ENCODE results near the gene MPIG6B. TPM values are rescaled to one million over a fixed set of nuclear protein-coding genes. Genes with fewer than 3 reads are reported as not detected.
A peak's percentile ranks its signal among the peaks of the same experiment; 100 is the strongest.

Gene MPIG6B
- polyA plus RNA-seq, 1 donor (not counting 4 experiments of a cell fraction or from before 2014, with no cell fraction given), result 0.10 TPM

GRCh38 chr6:31719001-31719400 is 4.2 kb upstream of the MPIG6B start:
- Histone ChIP-seq H3K4me3 (ENCODE audit: control insufficient read depth in 2 of 3, extremely low read depth in 1 of 3, insufficient read depth in 2 of 3, low read depth in 1 of 3, low read length in 3 of 3) (peak overlapping the region in 1 of 3 experiments; percentile 49), H3K4me1 (ENCODE audit: control insufficient read depth, extremely low read depth, insufficient read depth, low read length) (peaks cover 31% of the 10 kb centered on the region)
- no peak for FAIRE-seq

GRCh38 chr6:31720196-31720770 is 2.9 kb upstream of the MPIG6B start:
- H2AFZ ChIP-seq (ENCODE audit: control insufficient read depth, low read length), result peak overlapping the region; percentile 22
- H3K9me3 ChIP-seq (ENCODE audit: control insufficient read depth, low read depth, low read length), result no peaks in the 10 kb centered on the region
- no peak overlapping the region for H3K27ac ChIP-seq (ENCODE audit: control insufficient read depth, insufficient read depth, low read length)
- H3K79me2 ChIP-seq (ENCODE audit: control insufficient read depth, insufficient read depth, low read length), result no peaks in the 10 kb centered on the region
- dilution Hi-C loops (cut with MboI; ENCODE audit: extremely low pct_ligation_motif_present, low sequenced_read_pairs), result no loop called here
- H3K4me3 ChIP-seq (ENCODE audit: control insufficient read depth in 2 of 3, extremely low read depth in 1 of 3, insufficient read depth in 2 of 3, low read depth in 1 of 3, low read length in 3 of 3), result peak overlapping the region in 1 of 3 experiments; percentile 13
- peak; percentile 23 for FAIRE-seq
- TF ChIP-seq CTCF (optimal IDR thresholded peaks at IDR 0.05 in 1 of 3, IDR thresholded peaks at IDR 0.05 in 1 of 3, conservative IDR thresholded peaks at IDR 0.05 in 1 of 3; ENCODE audit: extremely low read depth in 1 of 3, insufficient read depth in 2 of 3, low read length in 3 of 3) (no peak), EZH2 (IDR thresholded peaks at IDR 0.05; ENCODE audit: low read length) (no peak)
- no peaks in the 10 kb centered on the region for H3K27me3 ChIP-seq (ENCODE audit: control insufficient read depth, extremely low read depth, insufficient read depth, low read length)
- no peak for DNase-seq (ENCODE audit: low read depth, low spot score)
- no peak overlapping the region for H3K9ac ChIP-seq (ENCODE audit: control insufficient read depth, extremely low read depth, insufficient read depth, low read length)
- peaks cover 0 to 4% of the 10 kb centered on the region in 2 experiments for H3K36me3 ChIP-seq (ENCODE audit: control insufficient read depth in 2 of 2, extremely low read depth in 1 of 2, insufficient read depth in 2 of 2, low read length in 2 of 2)
- H3K4me1 ChIP-seq (ENCODE audit: control insufficient read depth, extremely low read depth, insufficient read depth, low read length), result peaks cover 31% of the 10 kb centered on the region
- H4K20me1 ChIP-seq (ENCODE audit: control insufficient read depth, extremely low read depth, insufficient read depth, low read length), result no peaks in the 10 kb centered on the region
- H3K4me2 ChIP-seq (ENCODE audit: control insufficient read depth, extremely low read depth, insufficient read depth, low read depth, low read length), result peak overlapping the region; percentile 6
- peaks cover 5% of the 10 kb centered on the region for H3K9me1 ChIP-seq (ENCODE audit: control insufficient read depth, extremely low read depth, insufficient read depth, low read length)

More at GRCh38 chr6:31719001-31719400, 4.2 kb upstream of the MPIG6B start:
- peaks cover 0 to 4% of the 10 kb centered on the region in 2 experiments for H3K36me3 ChIP-seq (ENCODE audit: control insufficient read depth in 2 of 2, extremely low read depth in 1 of 2, insufficient read depth in 2 of 2, low read length in 2 of 2)
- H3K9ac ChIP-seq (ENCODE audit: control insufficient read depth, extremely low read depth, insufficient read depth, low read length), result no peak overlapping the region
- no peak for DNase-seq (ENCODE audit: low read depth, low spot score)
- no peaks in the 10 kb centered on the region for H3K27me3 ChIP-seq (ENCODE audit: control insufficient read depth, extremely low read depth, insufficient read depth, low read length)
- TF ChIP-seq EZH2 (IDR thresholded peaks at IDR 0.05; ENCODE audit: low read length) (no peak), CTCF (optimal IDR thresholded peaks at IDR 0.05 in 1 of 3, IDR thresholded peaks at IDR 0.05 in 1 of 3, conservative IDR thresholded peaks at IDR 0.05 in 1 of 3; ENCODE audit: extremely low read depth in 1 of 3, insufficient read depth in 2 of 3, low read length in 3 of 3) (no peak)
- H4K20me1 ChIP-seq (ENCODE audit: control insufficient read depth, extremely low read depth, insufficient read depth, low read length), result no peaks in the 10 kb centered on the region
- peak overlapping the region; percentile 77 for H3K4me2 ChIP-seq (ENCODE audit: control insufficient read depth, extremely low read depth, insufficient read depth, low read depth, low read length)
- peak overlapping the region; percentile 66 for H3K27ac ChIP-seq (ENCODE audit: control insufficient read depth, insufficient read depth, low read length)
- no peaks in the 10 kb centered on the region for H3K9me3 ChIP-seq (ENCODE audit: control insufficient read depth, low read depth, low read length)
- no peaks in the 10 kb centered on the region for H3K79me2 ChIP-seq (ENCODE audit: control insufficient read depth, insufficient read depth, low read length)
- H3K9me1 ChIP-seq (ENCODE audit: control insufficient read depth, extremely low read depth, insufficient read depth, low read length), result peaks cover 5% of the 10 kb centered on the region
- H2AFZ ChIP-seq (ENCODE audit: control insufficient read depth, low read length), result no peak overlapping the region
- dilution Hi-C loops (cut with MboI; ENCODE audit: extremely low pct_ligation_motif_present, low sequenced_read_pairs), result no loop called here

All from keratinocyte (primary cell).